ENCODE measurements around the gene NTN5.
"Not testable (repeated sequence)": the region's sequence is repeated elsewhere in the genome, so short reads cannot be mapped to it uniquely, and the experiment has no call there.

The NTN5 gene

DNA sequence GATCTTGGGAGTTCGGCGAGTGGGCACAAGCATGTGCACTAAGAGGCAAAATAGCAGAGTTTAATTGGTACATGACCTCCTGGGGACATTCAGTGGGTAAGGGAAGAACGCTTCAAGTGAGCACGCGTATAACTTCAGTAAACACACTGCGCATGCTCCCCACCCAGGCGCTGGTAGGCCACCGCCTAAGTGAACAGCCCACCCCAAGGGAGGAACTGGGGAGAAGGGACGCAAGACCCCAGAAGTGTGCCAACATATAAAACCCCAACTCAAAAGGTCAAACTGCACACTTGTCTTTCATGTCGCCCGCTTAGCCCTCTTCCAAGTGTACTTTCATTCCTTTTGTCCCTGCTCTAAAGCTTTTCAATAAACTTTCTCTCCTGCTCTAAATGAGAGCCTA, 10.5 kb upstream of the NTN5 start:
- no peak overlapping the region for H2BK5ac ChIP-seq (ENCODE audit: low read length)
- no peak overlapping the region for H2AK5ac ChIP-seq (ENCODE audit: low read length)
- H3K9ac ChIP-seq (ENCODE audit: low read length) = no peak overlapping the region
- H3K4ac ChIP-seq (ENCODE audit: low read depth, low read length) = no peak overlapping the region
- no peak overlapping the region for H4K8ac ChIP-seq (ENCODE audit: low read depth, low read length)
- no peak overlapping the region for H3K4me3 ChIP-seq (ENCODE audit: low read length)
- no peak overlapping the region for H2BK15ac ChIP-seq (replicated peaks; ENCODE audit: low read depth)
- no peaks in the 10 kb centered on the region for H3K79me2 ChIP-seq (ENCODE audit: control insufficient read depth, insufficient read depth, low read length)
- no peak overlapping the region for H2BK120ac ChIP-seq (ENCODE audit: low read depth, low read length)
- no peaks in the 10 kb centered on the region for H3K79me1 ChIP-seq (ENCODE audit: low read length)
- H3K4me2 ChIP-seq (ENCODE audit: low read length) = no peak overlapping the region
- no peaks in the 10 kb centered on the region for H3K36me3 ChIP-seq (ENCODE audit: control insufficient read depth, insufficient read depth, low read length)
- DNase-seq = no peak
- H3K56ac ChIP-seq (ENCODE audit: low read length) = no peak overlapping the region
- no peak overlapping the region for H3K23ac ChIP-seq (ENCODE audit: low read length)
- no peaks in the 10 kb centered on the region for H3K4me1 ChIP-seq (ENCODE audit: control insufficient read depth, low read depth, low read length)
- WGBS (ENCODE audit: extremely low coverage, insufficient coverage, low lambda C conversion rate) = no CpG with 5 or more reads among the region's 11 CpGs
- H4K5ac ChIP-seq (ENCODE audit: low read length) = no peak overlapping the region
- no peaks in the 10 kb centered on the region for H3K27me3 ChIP-seq (ENCODE audit: insufficient read depth, low read length, poor library complexity)
- H3K18ac ChIP-seq (ENCODE audit: low read length) = no peak overlapping the region
- H3K27ac ChIP-seq (ENCODE audit: low read depth, low read length) = no peak overlapping the region

GRCh38 chr19:48681127-48681470, 8.3 kb upstream of the NTN5 start:
- H3K79me2 ChIP-seq (ENCODE audit: control insufficient read depth, insufficient read depth, low read length) = no peaks in the 10 kb centered on the region
- H3K4me2 ChIP-seq (ENCODE audit: low read length) = no peak overlapping the region
- H3K9ac ChIP-seq (ENCODE audit: low read length) = no peak overlapping the region
- no peaks in the 10 kb centered on the region for H3K36me3 ChIP-seq (ENCODE audit: control insufficient read depth, insufficient read depth, low read length)
- no peaks in the 10 kb centered on the region for H3K4me1 ChIP-seq (ENCODE audit: control insufficient read depth, low read depth, low read length)
- H2BK5ac ChIP-seq (ENCODE audit: low read length) = no peak overlapping the region
- H2BK15ac ChIP-seq (replicated peaks; ENCODE audit: low read depth) = no peak overlapping the region
- no peak overlapping the region for H3K18ac ChIP-seq (ENCODE audit: low read length)
- no peak overlapping the region for H3K4ac ChIP-seq (ENCODE audit: low read depth, low read length)
- peak overlapping the region; percentile 1 for H3K56ac ChIP-seq (ENCODE audit: low read length)
- H3K23ac ChIP-seq (ENCODE audit: low read length) = no peak overlapping the region
- H3K4me3 ChIP-seq (ENCODE audit: low read length) = no peak overlapping the region
- DNase-seq = no peak
- H4K5ac ChIP-seq (ENCODE audit: low read length) = no peak overlapping the region
- WGBS (ENCODE audit: extremely low coverage, insufficient coverage, low lambda C conversion rate) = no CpG with 5 or more reads among the region's 7 CpGs
- no peak overlapping the region for H2BK120ac ChIP-seq (ENCODE audit: low read depth, low read length)
- H3K27me3 ChIP-seq (ENCODE audit: insufficient read depth, low read length, poor library complexity) = no peaks in the 10 kb centered on the region
- no peak overlapping the region for H2AK5ac ChIP-seq (ENCODE audit: low read length)
- no peak overlapping the region for H4K8ac ChIP-seq (ENCODE audit: low read depth, low read length)
- no peak overlapping the region for H3K27ac ChIP-seq (ENCODE audit: low read depth, low read length)
- H3K79me1 ChIP-seq (ENCODE audit: low read length) = no peaks in the 10 kb centered on the region

GRCh38 chr19:48680436-48681126, 7.8 kb upstream of the NTN5 start:
- Histone ChIP-seq H3K4ac (ENCODE audit: low read depth, low read length) (no peak overlapping the region), H3K56ac (ENCODE audit: low read length) (no peak overlapping the region), H3K4me3 (ENCODE audit: low read length) (no peak overlapping the region), H3K18ac (ENCODE audit: low read length) (no peak overlapping the region), H2BK5ac (ENCODE audit: low read length) (no peak overlapping the region), H4K8ac (ENCODE audit: low read depth, low read length) (no peak overlapping the region), H3K79me1 (ENCODE audit: low read length) (no peaks in the 10 kb centered on the region), H3K27ac (ENCODE audit: low read depth, low read length) (no peak overlapping the region), H3K36me3 (ENCODE audit: control insufficient read depth, insufficient read depth, low read length) (no peaks in the 10 kb centered on the region), H3K79me2 (ENCODE audit: control insufficient read depth, insufficient read depth, low read length) (no peaks in the 10 kb centered on the region), H4K5ac (ENCODE audit: low read length) (no peak overlapping the region), H3K4me1 (ENCODE audit: control insufficient read depth, low read depth, low read length) (no peaks in the 10 kb centered on the region), H2AK5ac (ENCODE audit: low read length) (no peak overlapping the region), H3K9ac (ENCODE audit: low read length) (no peak overlapping the region), H2BK15ac (replicated peaks; ENCODE audit: low read depth) (no peak overlapping the region), H3K27me3 (ENCODE audit: insufficient read depth, low read length, poor library complexity) (no peaks in the 10 kb centered on the region), H2BK120ac (ENCODE audit: low read depth, low read length) (no peak overlapping the region), H3K4me2 (ENCODE audit: low read length) (no peak overlapping the region), H3K23ac (ENCODE audit: low read length) (no peak overlapping the region)
- WGBS (ENCODE audit: extremely low coverage, insufficient coverage, low lambda C conversion rate) = no CpG with 5 or more reads among the region's 45 CpGs
- no peak for DNase-seq

GRCh38 chr19:48680006-48680405, 7.2 kb upstream of the NTN5 start:
- H3K4ac ChIP-seq (ENCODE audit: low read depth, low read length); H3K23ac ChIP-seq (ENCODE audit: low read length); H3K4me1 ChIP-seq (ENCODE audit: control insufficient read depth, low read depth, low read length); H3K18ac ChIP-seq (ENCODE audit: low read length); H3K4me2 ChIP-seq (ENCODE audit: low read length); H3K4me3 ChIP-seq (ENCODE audit: low read length); H2BK15ac ChIP-seq (replicated peaks; ENCODE audit: low read depth); H2BK5ac ChIP-seq (ENCODE audit: low read length); H3K27me3 ChIP-seq (ENCODE audit: insufficient read depth, low read length, poor library complexity); H3K56ac ChIP-seq (ENCODE audit: low read length); H3K79me2 ChIP-seq (ENCODE audit: control insufficient read depth, insufficient read depth, low read length); H2BK120ac ChIP-seq (ENCODE audit: low read depth, low read length); DNase-seq; H4K5ac ChIP-seq (ENCODE audit: low read length); H3K27ac ChIP-seq (ENCODE audit: low read depth, low read length); H3K79me1 ChIP-seq (ENCODE audit: low read length); H3K9ac ChIP-seq (ENCODE audit: low read length); H3K36me3 ChIP-seq (ENCODE audit: control insufficient read depth, insufficient read depth, low read length); H2AK5ac ChIP-seq (ENCODE audit: low read length); H4K8ac ChIP-seq (ENCODE audit: low read depth, low read length): not testable (repeated sequence)
- WGBS (ENCODE audit: extremely low coverage, insufficient coverage, low lambda C conversion rate) = no CpG with 5 or more reads among the region's 19 CpGs

DNA sequence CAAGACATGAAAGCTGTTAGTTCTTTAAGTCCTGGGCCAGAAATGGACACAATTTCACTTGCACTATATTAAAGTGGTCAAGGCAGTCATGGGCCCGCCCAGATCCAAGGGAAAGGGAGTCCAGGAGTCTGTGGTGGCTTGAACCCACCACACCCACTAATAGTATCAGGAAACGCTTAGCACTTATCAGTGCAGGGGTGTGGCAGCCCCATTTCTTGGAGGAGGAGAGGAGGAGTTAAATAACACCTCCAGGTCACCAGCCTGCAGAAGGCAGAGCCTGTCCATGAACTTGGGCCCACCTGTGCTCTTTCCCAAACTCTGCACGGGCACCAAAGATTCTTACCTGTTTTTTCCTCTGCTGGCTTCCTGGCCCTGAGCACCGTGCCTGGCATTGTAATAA, 5.4 kb upstream of the NTN5 start:
- no peak overlapping the region for H2AK5ac ChIP-seq (ENCODE audit: low read length)
- WGBS (ENCODE audit: extremely low coverage, insufficient coverage, low lambda C conversion rate) = no CpG with 5 or more reads among the region's 4 CpGs
- H2BK5ac ChIP-seq (ENCODE audit: low read length) = no peak overlapping the region
- no peak overlapping the region for H3K4ac ChIP-seq (ENCODE audit: low read depth, low read length)
- H3K9ac ChIP-seq (ENCODE audit: low read length) = no peak overlapping the region
- H2BK15ac ChIP-seq (replicated peaks; ENCODE audit: low read depth) = no peak overlapping the region
- H3K27me3 ChIP-seq (ENCODE audit: insufficient read depth, low read length, poor library complexity) = no peaks in the 10 kb centered on the region
- H2BK120ac ChIP-seq (ENCODE audit: low read depth, low read length) = no peak overlapping the region
- H3K36me3 ChIP-seq (ENCODE audit: control insufficient read depth, insufficient read depth, low read length) = no peaks in the 10 kb centered on the region
- H3K79me1 ChIP-seq (ENCODE audit: low read length) = no peaks in the 10 kb centered on the region
- no peak overlapping the region for H4K8ac ChIP-seq (ENCODE audit: low read depth, low read length)
- no peak overlapping the region for H4K5ac ChIP-seq (ENCODE audit: low read length)
- no peak overlapping the region for H3K4me2 ChIP-seq (ENCODE audit: low read length)
- no peak overlapping the region for H3K23ac ChIP-seq (ENCODE audit: low read length)
- no peak for DNase-seq
- no peak overlapping the region for H3K56ac ChIP-seq (ENCODE audit: low read length)
- no peaks in the 10 kb centered on the region for H3K79me2 ChIP-seq (ENCODE audit: control insufficient read depth, insufficient read depth, low read length)
- no peaks in the 10 kb centered on the region for H3K4me1 ChIP-seq (ENCODE audit: control insufficient read depth, low read depth, low read length)
- no peak overlapping the region for H3K18ac ChIP-seq (ENCODE audit: low read length)
- no peak overlapping the region for H3K4me3 ChIP-seq (ENCODE audit: low read length)
- no peak overlapping the region for H3K27ac ChIP-seq (ENCODE audit: low read depth, low read length)

GRCh38 chr19:48676887-48677286, 4.1 kb upstream of the NTN5 start:
- H3K4ac ChIP-seq (ENCODE audit: low read depth, low read length) = no peak overlapping the region
- no CpG with 5 or more reads among the region's 13 CpGs for WGBS (ENCODE audit: extremely low coverage, insufficient coverage, low lambda C conversion rate)
- no peak overlapping the region for H4K5ac ChIP-seq (ENCODE audit: low read length)
- no peak overlapping the region for H3K4me2 ChIP-seq (ENCODE audit: low read length)
- H3K79me1 ChIP-seq (ENCODE audit: low read length) = no peaks in the 10 kb centered on the region
- H2AK5ac ChIP-seq (ENCODE audit: low read length) = no peak overlapping the region
- no peak overlapping the region for H4K8ac ChIP-seq (ENCODE audit: low read depth, low read length)
- no peak overlapping the region for H3K23ac ChIP-seq (ENCODE audit: low read length)
- no peak overlapping the region for H2BK5ac ChIP-seq (ENCODE audit: low read length)
- no peak overlapping the region for H3K56ac ChIP-seq (ENCODE audit: low read length)
- no peak overlapping the region for H3K9ac ChIP-seq (ENCODE audit: low read length)
- no peak overlapping the region for H2BK120ac ChIP-seq (ENCODE audit: low read depth, low read length)
- no peak overlapping the region for H2BK15ac ChIP-seq (replicated peaks; ENCODE audit: low read depth)
- H3K36me3 ChIP-seq (ENCODE audit: control insufficient read depth, insufficient read depth, low read length) = no peaks in the 10 kb centered on the region
- no peak overlapping the region for H3K27ac ChIP-seq (ENCODE audit: low read depth, low read length)
- no peak for DNase-seq
- H3K18ac ChIP-seq (ENCODE audit: low read length) = no peak overlapping the region
- H3K27me3 ChIP-seq (ENCODE audit: insufficient read depth, low read length, poor library complexity) = no peaks in the 10 kb centered on the region
- H3K4me1 ChIP-seq (ENCODE audit: control insufficient read depth, low read depth, low read length) = no peaks in the 10 kb centered on the region
- no peaks in the 10 kb centered on the region for H3K79me2 ChIP-seq (ENCODE audit: control insufficient read depth, insufficient read depth, low read length)
- no peak overlapping the region for H3K4me3 ChIP-seq (ENCODE audit: low read length)
